Activated naive CD8-positive, alpha-beta T cell treated with anti-CD3 and anti-CD28 coated beads for 36 hours (primary cell): ENCODE measurements around the gene CEP104. TPM values are rescaled to one million over a fixed set of nuclear protein-coding genes. Genes with fewer than 3 reads are reported as not detected.
"Not testable (repeated sequence)": the region's sequence is repeated elsewhere in the genome, so short reads cannot be mapped to it uniquely, and the experiment has no call there.

Experiments
- DNase-seq: peaks from one replicate; pipeline ENCODE4 v3.0.0; 2021
- H3K27ac Mint-ChIP-seq: one replicate; pipeline ENCODE4 v1.8.0; 2022; ENCODE audit warnings: mild to moderate bottlenecking, moderate library complexity, mixed read lengths
- H3K27me3 Mint-ChIP-seq: one replicate; pipeline ENCODE4 v1.8.0; 2022; ENCODE audit warnings: mild to moderate bottlenecking, mixed read lengths
- H3K36me3 Mint-ChIP-seq: one replicate; pipeline ENCODE4 v1.8.0; 2021; ENCODE audit warnings: mild to moderate bottlenecking, mixed read lengths
- H3K4me1 Mint-ChIP-seq: one replicate; pipeline ENCODE4 v1.8.0; 2021; ENCODE audit warnings: mixed read lengths
- H3K4me3 Mint-ChIP-seq: one replicate; pipeline ENCODE4 v1.8.0; 2022; ENCODE audit warnings: mild to moderate bottlenecking, moderate library complexity, mixed read lengths
- H3K9me3 Mint-ChIP-seq: one replicate; pipeline ENCODE4 v1.8.0; 2022; ENCODE audit warnings: mixed read lengths
- total RNA-seq, 2 experiments: library from RNA; stranded (reverse); gene quantifications; one replicate each; pipeline ENCODE4 v1.2.3, GENCODE V29; 2021

Gene CEP104
- total RNA-seq, 2 experiments from 2014 or later: 28.8 to 40.1 TPM

- H3K27ac Mint-ChIP-seq: no peak overlapping the region
- H3K4me3 Mint-ChIP-seq: no peak overlapping the region
- peaks cover 4% of the 10 kb centered on the region for H3K36me3 Mint-ChIP-seq
- H3K4me1 Mint-ChIP-seq: no peaks in the 10 kb centered on the region
- no peaks in the 10 kb centered on the region for H3K27me3 Mint-ChIP-seq
- no peaks in the 10 kb centered on the region for H3K9me3 Mint-ChIP-seq
- no peak for DNase-seq
Observed at GRCh38 chr1:3814771-3815561, 42.0 kb downstream of the CEP104 start.

DNA sequence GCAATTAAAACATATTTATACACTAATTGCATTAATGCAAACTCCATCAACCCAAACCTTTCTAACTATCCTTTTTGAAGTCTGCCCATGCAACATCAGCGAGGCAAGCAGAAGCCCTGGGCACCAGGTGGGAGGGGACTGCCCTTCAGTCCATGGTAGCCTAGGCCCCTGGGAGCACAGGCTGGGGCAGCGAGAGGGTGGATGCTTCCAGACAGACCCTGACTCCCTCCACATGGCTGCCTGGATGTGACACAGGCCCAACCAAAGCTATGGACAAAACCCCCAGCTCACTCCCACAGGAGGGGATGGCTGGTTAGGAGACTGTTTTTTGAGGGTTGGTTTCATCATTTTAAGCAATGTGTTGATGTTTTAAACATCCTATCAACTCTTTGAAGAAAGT is 42.9 kb downstream of the CEP104 start:
- DNase-seq: no peak
- H3K9me3 Mint-ChIP-seq: no peaks in the 10 kb centered on the region
- H3K27ac Mint-ChIP-seq: no peak overlapping the region
- H3K27me3 Mint-ChIP-seq: no peaks in the 10 kb centered on the region
- no peak overlapping the region for H3K4me3 Mint-ChIP-seq
- H3K4me1 Mint-ChIP-seq: no peaks in the 10 kb centered on the region
- H3K36me3 Mint-ChIP-seq: peaks cover 2% of the 10 kb centered on the region

DNA sequence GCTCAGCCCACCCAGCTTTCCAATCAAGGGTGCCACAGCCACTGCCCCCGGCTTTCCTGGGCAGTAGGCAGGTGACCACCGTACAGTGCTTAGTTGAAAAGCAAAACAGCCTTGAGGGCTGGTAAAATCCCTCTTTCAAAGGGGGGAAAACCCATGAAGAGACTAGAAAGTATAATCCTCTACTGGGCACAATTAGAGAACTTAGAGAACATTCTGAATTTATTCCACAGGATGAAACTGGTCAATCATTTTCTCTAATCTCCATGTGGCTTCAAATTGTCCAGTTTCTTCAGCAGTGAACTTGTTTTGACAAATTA is 45.5 kb downstream of the CEP104 start:
- Mint-ChIP-seq H3K9me3 (no peaks in the 10 kb centered on the region), H3K27me3 (no peaks in the 10 kb centered on the region), H3K4me3 (no peak overlapping the region), H3K27ac (no peak overlapping the region), H3K36me3 (no peaks in the 10 kb centered on the region), H3K4me1 (no peaks in the 10 kb centered on the region)
- no peak for DNase-seq

DNA sequence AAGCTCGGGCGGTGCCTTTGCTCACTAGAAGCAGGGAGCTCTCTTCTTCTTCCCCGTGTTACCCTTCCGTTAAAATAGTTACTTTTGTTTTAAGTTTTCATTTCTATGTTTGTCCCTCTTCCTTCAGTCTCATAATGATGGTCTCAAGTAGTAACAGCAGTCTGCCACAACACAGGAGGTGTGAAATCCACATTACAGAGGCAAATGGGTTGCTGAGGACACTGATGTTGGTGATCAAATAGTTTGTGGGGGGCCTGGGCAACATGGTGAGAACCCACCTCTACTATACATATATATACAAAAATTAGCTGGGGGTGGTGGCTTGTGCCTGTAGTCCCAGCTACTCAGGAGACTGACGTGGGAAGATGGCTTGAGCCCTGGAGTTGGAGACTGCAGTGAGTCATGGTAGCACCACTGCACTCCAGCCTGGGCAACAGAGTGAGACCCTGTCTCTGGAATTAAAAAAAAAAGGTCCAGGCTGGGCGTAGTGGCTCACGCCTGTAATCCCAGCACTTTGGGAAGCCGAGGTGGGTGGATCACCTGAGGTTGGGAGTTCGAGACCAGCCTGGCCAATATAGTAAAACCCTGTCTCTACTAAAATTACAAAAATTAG is 46.8 kb downstream of the CEP104 start:
- H3K4me3 Mint-ChIP-seq, DNase-seq, H3K27me3 Mint-ChIP-seq, H3K27ac Mint-ChIP-seq, H3K9me3 Mint-ChIP-seq, H3K36me3 Mint-ChIP-seq, H3K4me1 Mint-ChIP-seq: not testable (repeated sequence)

- Mint-ChIP-seq H3K4me1 (no peaks in the 10 kb centered on the region), H3K27me3 (peaks cover 6% of the 10 kb centered on the region), H3K36me3 (no peaks in the 10 kb centered on the region), H3K4me3 (no peak overlapping the region), H3K27ac (no peak overlapping the region), H3K9me3 (no peaks in the 10 kb centered on the region)
- DNase-seq: no peak
Observed at GRCh38 chr1:3809680-3810079, 47.3 kb downstream of the CEP104 start.

DNA sequence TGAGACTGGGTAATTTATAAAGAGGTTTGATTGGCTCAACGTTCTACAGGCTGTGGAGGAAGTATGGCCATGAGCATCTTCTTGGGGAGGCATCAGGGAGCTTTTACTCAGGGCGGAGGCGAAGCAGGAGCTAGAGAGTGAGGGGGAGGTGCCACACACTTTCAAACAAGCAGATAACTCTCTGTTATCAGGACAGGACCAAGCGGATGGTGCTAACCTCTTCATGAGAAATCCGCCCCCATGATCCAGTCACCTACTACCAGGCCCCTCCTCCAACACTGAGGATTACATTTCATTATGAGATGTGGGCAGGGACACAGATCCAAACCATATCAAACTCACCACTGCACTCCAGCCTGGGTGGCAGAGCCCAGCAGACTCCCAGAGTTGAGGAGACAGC is 49.2 kb downstream of the CEP104 start:
- H3K36me3 Mint-ChIP-seq: no peaks in the 10 kb centered on the region
- DNase-seq: no peak
- no peak overlapping the region for H3K27ac Mint-ChIP-seq
- H3K27me3 Mint-ChIP-seq: peaks cover 16% of the 10 kb centered on the region
- H3K9me3 Mint-ChIP-seq: no peaks in the 10 kb centered on the region
- H3K4me3 Mint-ChIP-seq: no peak overlapping the region
- no peaks in the 10 kb centered on the region for H3K4me1 Mint-ChIP-seq

GRCh38 chr1:3805038-3805437 is 52.0 kb downstream of the CEP104 start:
- no peak overlapping the region for H3K27ac Mint-ChIP-seq
- H3K27me3 Mint-ChIP-seq: peaks cover 41% of the 10 kb centered on the region
- peaks cover 5% of the 10 kb centered on the region for H3K4me1 Mint-ChIP-seq
- DNase-seq: no peak
- no peaks in the 10 kb centered on the region for H3K36me3 Mint-ChIP-seq
- H3K9me3 Mint-ChIP-seq: no peaks in the 10 kb centered on the region
- H3K4me3 Mint-ChIP-seq: no peak overlapping the region

- not testable (repeated sequence) for H3K4me3 Mint-ChIP-seq, H3K27ac Mint-ChIP-seq, H3K36me3 Mint-ChIP-seq, DNase-seq, H3K4me1 Mint-ChIP-seq, H3K9me3 Mint-ChIP-seq
- peaks cover 41% of the 10 kb centered on the region for H3K27me3 Mint-ChIP-seq
Observed at GRCh38 chr1:3804627-3804944, 52.4 kb downstream of the CEP104 start.

DNA sequence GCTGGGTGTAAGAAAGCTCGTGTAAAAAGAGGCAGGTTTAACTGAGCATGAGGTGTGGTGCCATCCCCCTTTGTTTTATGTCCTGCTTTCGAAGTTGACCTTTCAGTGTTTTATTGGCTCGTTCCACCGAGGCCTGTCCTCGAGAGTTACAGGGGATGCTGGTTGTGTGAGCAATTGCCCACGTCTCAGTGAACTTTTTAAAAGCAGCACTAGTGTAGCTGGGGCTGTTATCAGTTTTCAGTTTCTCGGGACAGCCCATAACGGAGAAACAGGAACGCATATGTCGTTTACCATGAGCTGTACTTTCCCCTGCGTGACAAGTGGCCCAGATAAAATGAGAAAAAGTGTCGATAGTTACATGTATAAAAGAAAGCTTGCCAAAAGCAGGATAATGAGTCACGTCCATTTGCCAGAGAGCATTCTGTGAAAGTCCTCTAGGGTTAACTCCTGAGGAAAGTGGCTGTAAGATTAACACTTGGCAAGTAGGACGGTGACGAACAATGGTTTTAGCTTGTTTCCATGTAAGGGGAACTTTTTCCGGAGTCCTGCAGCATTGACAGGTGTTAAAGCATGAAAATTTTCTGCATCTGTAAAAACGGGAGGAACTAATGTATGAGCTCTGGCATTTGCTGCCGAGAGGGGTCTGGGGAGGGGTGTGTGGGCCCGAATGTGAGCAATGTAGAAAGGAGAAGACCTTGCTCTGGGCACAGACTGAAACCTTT is 52.9 kb downstream of the CEP104 start:
- H3K27ac Mint-ChIP-seq: no peak overlapping the region
- peaks cover 41% of the 10 kb centered on the region for H3K27me3 Mint-ChIP-seq
- peaks cover 5% of the 10 kb centered on the region for H3K4me1 Mint-ChIP-seq
- H3K36me3 Mint-ChIP-seq: no peaks in the 10 kb centered on the region
- no peaks in the 10 kb centered on the region for H3K9me3 Mint-ChIP-seq
- no peak for DNase-seq
- no peak overlapping the region for H3K4me3 Mint-ChIP-seq

- not testable (repeated sequence) for H3K27ac Mint-ChIP-seq, H3K36me3 Mint-ChIP-seq, H3K9me3 Mint-ChIP-seq, DNase-seq, H3K4me3 Mint-ChIP-seq
- H3K27me3 Mint-ChIP-seq: peaks cover 41% of the 10 kb centered on the region
- H3K4me1 Mint-ChIP-seq: peaks cover 10% of the 10 kb centered on the region
Observed at GRCh38 chr1:3800795-3801194, 56.2 kb downstream of the CEP104 start.

DNA sequence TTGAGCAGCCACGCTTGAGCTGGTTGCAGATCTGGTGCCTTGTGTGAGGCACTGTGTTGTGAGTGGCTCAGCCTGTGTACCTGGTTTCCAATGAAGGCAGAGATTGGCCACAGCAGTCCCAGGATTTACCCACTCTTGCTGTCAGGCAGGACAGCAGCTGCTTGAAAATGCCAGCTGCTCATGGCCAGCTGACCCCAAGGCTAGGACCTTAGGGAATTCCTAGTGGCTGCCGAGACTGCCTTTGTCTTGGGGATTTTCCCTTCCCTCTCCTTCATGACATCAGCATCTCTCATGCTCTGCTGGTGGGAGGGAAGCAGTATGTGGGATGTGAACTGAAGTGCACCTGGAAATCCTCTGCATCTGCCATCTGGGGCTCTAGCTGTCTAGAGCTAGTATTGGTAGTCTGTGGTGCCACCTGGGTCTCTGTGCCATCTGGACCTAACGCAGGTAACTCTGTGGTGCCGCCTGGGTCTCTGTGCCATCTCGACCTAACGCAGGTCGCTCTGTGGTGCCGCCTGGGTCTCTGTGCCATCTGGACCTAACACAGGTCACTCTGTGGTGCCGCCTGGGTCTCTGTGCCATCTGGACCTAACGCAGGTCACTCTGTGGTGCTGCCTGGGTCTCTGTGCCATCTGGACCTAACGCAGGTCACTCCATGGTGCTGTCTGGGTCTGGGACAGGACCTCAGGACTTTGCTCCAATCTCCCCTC is 56.9 kb downstream of the CEP104 start:
- H3K9me3 Mint-ChIP-seq: no peaks in the 10 kb centered on the region
- H3K4me1 Mint-ChIP-seq: peaks cover 14% of the 10 kb centered on the region
- no peak overlapping the region for H3K4me3 Mint-ChIP-seq
- DNase-seq: no peak
- peaks cover 4% of the 10 kb centered on the region for H3K36me3 Mint-ChIP-seq
- peaks cover 39% of the 10 kb centered on the region for H3K27me3 Mint-ChIP-seq
- no peak overlapping the region for H3K27ac Mint-ChIP-seq

DNA sequence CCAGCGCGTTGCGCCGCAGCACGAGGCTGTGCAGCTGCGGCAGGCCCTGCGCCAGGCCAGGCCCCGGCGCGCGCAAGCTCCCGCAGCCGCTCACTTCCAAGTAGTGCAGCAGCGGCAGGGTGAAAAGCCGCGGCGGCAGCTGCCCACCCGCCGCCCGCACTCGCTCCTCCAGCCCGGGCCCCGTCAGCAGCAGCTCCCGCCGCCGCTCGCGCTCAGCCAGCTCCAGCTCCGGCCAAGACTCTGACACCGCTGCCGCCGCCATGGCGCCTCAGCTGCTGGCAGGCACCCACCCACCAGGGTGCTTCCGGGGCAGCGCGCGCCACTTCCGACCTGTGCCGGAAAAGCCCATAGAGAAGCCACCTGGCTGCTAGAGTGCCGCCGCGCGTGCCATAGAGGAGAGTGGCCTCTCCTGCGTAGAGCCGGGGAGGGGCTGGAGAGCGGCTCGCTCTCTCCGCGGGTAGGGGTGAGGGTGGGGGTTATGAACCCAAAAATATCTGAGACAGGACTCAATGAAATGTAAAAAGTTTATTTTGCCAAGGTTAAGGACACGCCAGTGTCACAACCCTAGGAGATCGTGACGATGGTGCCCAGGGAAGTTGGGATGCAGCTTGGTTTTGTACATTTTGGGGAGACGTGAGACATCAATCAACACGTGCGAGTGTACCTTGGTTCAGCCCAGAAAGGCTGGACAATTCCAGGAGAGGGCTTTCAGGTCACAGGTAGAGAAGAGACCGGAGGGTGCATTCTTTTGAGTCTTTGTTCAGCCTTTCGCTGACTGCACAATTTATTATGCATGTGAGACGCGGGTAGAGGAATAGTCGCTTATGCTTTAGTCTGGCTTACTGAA is 60.6 kb downstream of the CEP104 start, which contains the start of gene LRRC47:
LRRC47 (minus strand) TSS at position 284 of the 847 bp plus-strand sequence; CDS start at position 262, 22 bp downstream.
- Mint-ChIP-seq H3K9me3 (no peaks in the 10 kb centered on the region), H3K4me3 (peak within 1 kb of the TSS; percentile 95), H3K27me3 (peaks cover 12% of the 10 kb centered on the region), H3K27ac (peak within 1 kb of the TSS; percentile 89), H3K4me1 (peaks cover 36% of the 10 kb centered on the region), H3K36me3 (peaks cover 13% of the 10 kb centered on the region)
- DNase-seq: peak; percentile 95

GRCh38 chr1:3795453-3796214 is 61.4 kb downstream of the CEP104 start:
- peaks cover 32% of the 10 kb centered on the region for H3K4me1 Mint-ChIP-seq
- peak overlapping the region; percentile 95 for H3K4me3 Mint-ChIP-seq
- peak; percentile 26 for DNase-seq
- peaks cover 4% of the 10 kb centered on the region for H3K27me3 Mint-ChIP-seq
- peaks cover 13% of the 10 kb centered on the region for H3K36me3 Mint-ChIP-seq
- no peaks in the 10 kb centered on the region for H3K9me3 Mint-ChIP-seq
- peak overlapping the region; percentile 74 for H3K27ac Mint-ChIP-seq

DNA sequence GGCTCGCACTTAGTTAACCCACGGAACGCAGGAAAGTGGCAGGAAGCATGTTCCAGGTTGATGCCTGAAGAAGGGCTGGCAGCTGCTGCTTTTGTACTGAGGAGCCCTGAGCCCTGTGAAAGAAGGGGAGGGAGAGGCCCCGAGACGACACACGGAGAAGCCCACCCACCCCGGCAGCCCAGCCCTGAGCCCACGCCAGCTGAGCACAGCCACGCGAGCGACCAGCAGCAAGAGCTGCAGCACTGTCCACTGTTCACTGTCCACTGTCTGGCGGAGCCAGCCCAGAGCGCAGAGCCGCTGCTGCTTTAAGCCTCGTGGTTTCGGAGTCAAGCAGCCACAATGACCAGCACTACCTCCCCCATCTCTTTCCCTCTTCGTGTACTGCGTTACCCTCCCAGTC is 66.1 kb downstream of the CEP104 start:
- no peak for DNase-seq
- H3K27ac Mint-ChIP-seq: no peak overlapping the region
- no peaks in the 10 kb centered on the region for H3K27me3 Mint-ChIP-seq
- peaks cover 19% of the 10 kb centered on the region for H3K36me3 Mint-ChIP-seq
- peaks cover 31% of the 10 kb centered on the region for H3K4me1 Mint-ChIP-seq
- H3K9me3 Mint-ChIP-seq: no peaks in the 10 kb centered on the region
- no peak overlapping the region for H3K4me3 Mint-ChIP-seq
